ENCODE data around the gene METRN.

- no peak for TF ChIP-seq CTCF (conservative IDR thresholded peaks at IDR 0.05; ENCODE audit: low read length)
- no peak for TF ChIP-seq EZH2phosphoT487 (IDR thresholded peaks at IDR 0.05; ENCODE audit: borderline replicate concordance)
Measured at GRCh38 chr16:671353-672131, 43.4 kb upstream of the METRN start.

Data from Loucy (cell line).